Retinal pigment epithelial cell (primary cell): Measurements from ENCODE around the gene HSPA12A.

Experiments used
- DNase-seq: peaks from one replicate; pipeline ENCODE4 v3.0.0-alpha.2; 2010; ENCODE audit warnings: low read depth
- H3K4me3 ChIP-seq: 2 replicates; pipeline ENCODE4 v1.5.1; 2011; ENCODE audit warnings: mild to moderate bottlenecking, low read length, control low read depth, moderate library complexity
- TF ChIP-seq, protein P1 (sequence below): conservative IDR thresholded peaks from 2 replicates; pipeline ENCODE4 v1.5.1; 2011; ENCODE audit warnings: low read depth, low read length, control low read depth, inconsistent platforms

HSPA12A gene

DNA sequence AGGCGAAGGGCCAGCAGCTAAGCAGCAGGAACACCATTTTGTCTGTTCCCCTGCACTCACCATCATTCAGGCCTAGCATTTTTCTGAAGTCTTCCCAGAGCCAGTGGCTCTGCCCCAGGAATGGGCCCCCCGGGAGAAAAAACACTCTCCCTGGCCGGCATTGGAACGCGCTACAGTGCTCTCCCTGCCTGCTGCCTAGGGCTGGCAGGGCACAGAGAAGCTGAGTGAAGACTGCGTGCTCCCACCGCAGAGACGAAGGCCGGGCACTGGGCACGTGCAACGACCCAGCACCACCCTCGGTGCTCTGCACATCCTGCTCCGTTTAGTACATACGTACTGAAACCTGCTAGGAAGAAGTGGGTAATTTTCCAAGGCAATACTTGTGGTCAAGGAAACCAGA, 34.4 kb downstream of the HSPA12A start:
- TF ChIP-seq, protein P1, sequence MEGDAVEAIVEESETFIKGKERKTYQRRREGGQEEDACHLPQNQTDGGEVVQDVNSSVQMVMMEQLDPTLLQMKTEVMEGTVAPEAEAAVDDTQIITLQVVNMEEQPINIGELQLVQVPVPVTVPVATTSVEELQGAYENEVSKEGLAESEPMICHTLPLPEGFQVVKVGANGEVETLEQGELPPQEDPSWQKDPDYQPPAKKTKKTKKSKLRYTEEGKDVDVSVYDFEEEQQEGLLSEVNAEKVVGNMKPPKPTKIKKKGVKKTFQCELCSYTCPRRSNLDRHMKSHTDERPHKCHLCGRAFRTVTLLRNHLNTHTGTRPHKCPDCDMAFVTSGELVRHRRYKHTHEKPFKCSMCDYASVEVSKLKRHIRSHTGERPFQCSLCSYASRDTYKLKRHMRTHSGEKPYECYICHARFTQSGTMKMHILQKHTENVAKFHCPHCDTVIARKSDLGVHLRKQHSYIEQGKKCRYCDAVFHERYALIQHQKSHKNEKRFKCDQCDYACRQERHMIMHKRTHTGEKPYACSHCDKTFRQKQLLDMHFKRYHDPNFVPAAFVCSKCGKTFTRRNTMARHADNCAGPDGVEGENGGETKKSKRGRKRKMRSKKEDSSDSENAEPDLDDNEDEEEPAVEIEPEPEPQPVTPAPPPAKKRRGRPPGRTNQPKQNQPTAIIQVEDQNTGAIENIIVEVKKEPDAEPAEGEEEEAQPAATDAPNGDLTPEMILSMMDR: no peak
- no peak for DNase-seq
- H3K4me3 ChIP-seq: no peak overlapping the region

DNA sequence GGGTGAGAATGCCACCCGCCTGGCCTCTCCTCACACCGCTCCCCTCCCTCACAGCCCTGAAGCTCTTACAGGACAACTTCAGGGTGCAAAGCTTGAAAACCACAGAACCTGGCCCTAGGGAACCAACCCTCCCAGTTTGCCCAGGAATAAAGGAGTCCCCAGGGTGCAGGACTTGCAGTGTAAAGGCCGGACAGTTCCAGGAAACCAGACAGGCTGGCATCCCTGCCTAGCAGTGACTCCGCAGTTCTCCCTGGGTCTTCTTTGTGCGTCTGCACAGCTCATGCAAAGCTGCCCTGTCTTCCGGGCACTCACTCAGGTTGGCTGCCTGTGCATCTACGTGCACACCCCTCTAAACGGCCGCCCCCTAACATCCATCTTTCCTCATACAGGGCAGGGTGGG, 36.1 kb downstream of the HSPA12A start:
- TF ChIP-seq, protein P1: no peak
- no peak for DNase-seq
- no peak overlapping the region for H3K4me3 ChIP-seq

DNA sequence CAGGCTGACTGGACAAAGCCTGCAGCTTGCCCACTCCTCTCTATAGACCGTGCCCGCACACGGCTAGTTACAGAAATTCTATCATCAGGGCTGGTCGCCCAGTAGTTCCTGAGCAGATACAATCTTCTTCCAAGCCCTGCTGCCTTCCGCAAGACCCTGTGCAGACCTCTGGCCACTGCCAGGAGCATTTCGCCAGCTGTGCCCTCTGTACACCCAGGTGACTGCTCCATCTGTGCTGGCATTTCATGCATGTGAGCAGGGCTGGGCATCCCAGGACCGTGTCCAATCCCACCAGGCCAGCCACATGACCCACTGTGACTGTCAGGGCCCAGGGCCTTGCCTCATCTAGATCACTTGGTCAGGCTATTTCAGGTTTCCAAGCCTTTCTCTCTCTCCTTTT, 36.9 kb downstream of the HSPA12A start:
- no peak for DNase-seq
- no peak overlapping the region for H3K4me3 ChIP-seq
- TF ChIP-seq, protein P1: no peak

DNA sequence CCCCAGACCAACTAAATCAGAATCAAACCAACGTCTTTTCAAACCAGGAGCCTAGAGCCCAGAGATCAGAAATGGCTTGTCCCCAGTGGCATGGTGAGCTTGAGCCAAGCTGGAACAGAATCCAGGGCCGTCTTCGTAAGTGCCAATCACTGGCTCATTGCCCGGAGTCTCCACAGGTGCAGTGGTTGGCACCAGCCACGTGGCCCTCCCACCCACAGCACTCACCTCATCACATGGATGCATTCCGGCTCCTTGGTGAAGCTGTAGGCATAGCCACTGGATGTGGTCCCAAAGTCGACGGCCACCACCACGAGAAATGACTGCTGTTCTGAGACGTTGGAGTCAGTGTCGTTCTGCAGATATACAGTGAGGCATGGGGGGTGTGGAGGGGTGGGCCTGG, 37.4 kb downstream of the HSPA12A start:
- no peak for DNase-seq
- TF ChIP-seq, protein P1: no peak
- H3K4me3 ChIP-seq: no peak overlapping the region

DNA sequence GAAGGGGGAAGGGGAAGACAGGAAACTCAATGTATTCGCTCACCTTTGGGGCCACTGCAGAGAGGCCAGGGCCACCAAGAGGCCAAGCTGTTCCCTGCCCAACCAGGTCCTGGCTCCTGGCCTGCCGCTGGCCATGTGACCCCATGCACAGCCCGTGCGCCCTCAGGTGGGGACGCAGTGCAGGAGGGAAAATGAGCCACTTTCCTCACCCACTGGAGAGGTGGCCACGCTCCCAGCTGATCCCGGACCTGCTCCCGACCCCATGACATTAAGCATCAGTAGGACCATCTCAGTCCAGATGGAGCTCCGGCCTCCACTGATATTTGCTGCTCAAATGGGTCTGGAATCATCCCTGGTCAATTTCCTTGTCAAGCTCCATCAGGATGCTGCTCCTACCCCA, 40.2 kb downstream of the HSPA12A start:
- DNase-seq: no peak
- no peak overlapping the region for H3K4me3 ChIP-seq
- TF ChIP-seq, protein P1: no peak

DNA sequence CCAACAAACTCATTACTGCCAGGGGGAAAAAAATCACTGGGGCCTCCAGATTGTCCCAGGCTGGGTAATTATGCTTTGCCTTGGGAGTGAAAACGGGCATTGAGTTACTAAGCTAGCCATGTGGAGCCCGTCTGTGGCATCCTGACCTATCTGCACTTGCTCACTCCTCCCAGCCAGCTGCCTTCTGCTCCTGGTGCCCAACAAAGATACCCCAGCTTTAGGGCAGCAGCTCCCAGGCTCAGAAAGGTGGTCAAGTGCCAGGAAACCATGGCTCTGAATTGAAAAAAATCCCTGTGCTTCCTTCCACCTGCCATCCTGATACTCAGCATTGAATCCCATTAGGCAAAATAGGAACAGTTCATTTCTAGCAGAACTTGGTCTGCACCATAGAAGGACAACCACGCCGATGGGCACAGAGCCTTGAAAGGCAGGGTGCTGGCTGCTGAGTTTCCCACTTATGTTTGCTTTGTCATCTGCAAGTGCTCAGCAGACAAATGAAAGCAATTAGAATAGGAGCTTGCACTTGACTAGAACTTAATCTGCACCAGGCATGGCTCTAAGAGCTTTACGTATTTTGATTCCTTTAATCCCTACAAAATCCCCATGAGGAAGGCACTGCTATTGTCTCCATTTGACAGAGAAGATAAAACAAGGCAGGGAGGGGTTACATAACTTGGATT, 42.8 kb downstream of the HSPA12A start:
- no peak overlapping the region for H3K4me3 ChIP-seq
- no peak for DNase-seq
- TF ChIP-seq, protein P1: no peak

DNA sequence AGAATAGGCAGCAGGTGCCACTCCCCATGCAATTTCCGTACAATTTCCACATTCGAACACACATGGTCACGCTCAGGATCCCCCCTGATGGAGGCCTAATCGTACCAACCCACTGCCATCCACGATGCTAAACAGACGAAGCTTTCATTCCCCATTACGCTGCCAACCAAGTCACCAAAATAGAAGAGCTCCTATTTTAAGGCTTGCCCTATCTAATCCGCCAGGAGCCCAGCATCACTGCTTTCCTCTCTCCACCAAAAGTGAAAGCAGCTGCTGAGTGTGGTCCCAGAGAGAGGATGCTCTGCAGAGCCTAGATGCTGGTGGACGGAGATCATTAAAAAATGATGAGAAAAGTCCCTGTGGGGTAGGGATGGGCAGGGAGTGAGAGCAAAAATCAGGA, 43.3 kb downstream of the HSPA12A start:
- TF ChIP-seq, protein P1: no peak
- no peak for DNase-seq

More for the DNA sequence above, 43.3 kb downstream of the HSPA12A start:
- no peak overlapping the region for H3K4me3 ChIP-seq
